B cell (primary cell): ENCODE data around the gene TMEM150C. TPM values are rescaled to one million over a fixed set of nuclear protein-coding genes. Genes with fewer than 3 reads are reported as not detected.
"Not testable (repeated sequence)": the region's sequence is repeated elsewhere in the genome, so short reads cannot be mapped to it uniquely, and the experiment has no call there.

Experiments
- ATAC-seq: fragments of 200-7000 bp; cut with Tn5 transposase; one replicate; pipeline ENCODE4 v1.10.0; 2021; ENCODE audit warnings: low read depth, mild to moderate bottlenecking, moderate number of reproducible peaks, moderate library complexity
- CTCF ChIA-PET: fragments of 350-600 bp; sonication (Branson Sonifier 250); formaldehyde crosslinking; loops from one replicate; lab custom pipeline; 2021; ENCODE audit warnings: antibody characterized with exemption, inconsistent platforms; lab: Charles Lee
- POLR2A ChIA-PET: fragments of 350-600 bp; sonication (Branson Sonifier 250); formaldehyde crosslinking; loops from one replicate; lab custom pipeline; 2021; ENCODE audit warnings: antibody characterized with exemption; lab: Charles Lee
- DNase-seq: peaks from one replicate; pipeline ENCODE4 v3.0.0; 2013
- H2AFZ ChIP-seq: 2 replicates; pipeline ENCODE4 v1.6.1; 2012; ENCODE audit warnings: mild to moderate bottlenecking, low read depth, low read length; ENCODE audit not compliant: insufficient read depth, poor library complexity, severe bottlenecking
- H3K27ac ChIP-seq, 2 donors: 1 replicate in 1 of 2; 2 replicates in 1 of 2; pipeline ENCODE4 v1.5.1; 2012 to 2013; ENCODE audit warnings: low read length in 2 of 2, mild to moderate bottlenecking in 2 of 2, moderate library complexity in 1 of 2
- H3K27me3 ChIP-seq, 4 experiments: fragments of 200-600 bp in 1 of 4; sonication (generic) in 1 of 4; replicated peaks in 1 of 4; 1 replicate in 2 of 4; 2 replicates in 2 of 4; pipeline versions ENCODE4 v1.6.1 to v1.7.0; 2013 to 2016; ENCODE audit warnings: low read length in 3 of 4, mild to moderate bottlenecking in 2 of 4, mixed read lengths in 1 of 4, moderate library complexity in 1 of 4; ENCODE audit not compliant: insufficient read depth in 4 of 4, control insufficient read depth in 3 of 4; ENCODE audit errors: control extremely low read depth in 1 of 4
- H3K36me3 ChIP-seq, 2 experiments: replicated peaks in 1 of 2; 1 replicate in 1 of 2; 2 replicates in 1 of 2; pipeline versions ENCODE4 v1.6.1 to v1.7.1; 2013; ENCODE audit warnings: low read length in 1 of 2; ENCODE audit not compliant: insufficient read depth in 2 of 2, control insufficient read depth in 1 of 2; ENCODE audit errors: control extremely low read depth in 1 of 2, extremely low read depth in 1 of 2
- H3K4me1 ChIP-seq, 2 donors: fragments of 200-600 bp in 1 of 2; sonication (generic) in 1 of 2; 1 replicate in 1 of 2; 2 replicates in 1 of 2; pipeline versions ENCODE4 v1.5.1 to v1.6.1; 2013 to 2017; ENCODE audit warnings: low read length in 2 of 2; ENCODE audit not compliant: control insufficient read depth in 2 of 2, insufficient read depth in 2 of 2
- H3K4me2 ChIP-seq: replicated peaks from 2 replicates; pipeline ENCODE3; 2012; ENCODE audit warnings: mild to moderate bottlenecking, low read depth, low read length; ENCODE audit not compliant: poor library complexity, severe bottlenecking
- H3K4me3 ChIP-seq, 5 experiments: fragments of 200-600 bp in 1 of 5; sonication (generic) in 1 of 5; 1 replicate in 3 of 5; 2 replicates in 2 of 5; pipeline versions ENCODE4 v1.5.1 to v1.7.0; 2011 to 2016; ENCODE audit warnings: low read length in 4 of 5, mild to moderate bottlenecking in 4 of 5, low read depth in 2 of 5, control low read depth in 1 of 5, moderate library complexity in 1 of 5; ENCODE audit not compliant: insufficient read depth in 1 of 5; ENCODE audit errors: control extremely low read depth in 1 of 5, extremely low read depth in 1 of 5
- H3K79me2 ChIP-seq: fragments of 200-600 bp; sonication (generic); one replicate; pipeline ENCODE4 v1.6.0; 2016; ENCODE audit warnings: low read length; ENCODE audit not compliant: control insufficient read depth, insufficient read depth
- H3K9ac ChIP-seq: fragments of 200-600 bp; sonication (generic); 2 replicates; pipeline ENCODE4 v1.6.1; 2017; ENCODE audit warnings: mild to moderate bottlenecking, low read length, moderate library complexity
- H3K9me3 ChIP-seq, 3 donors: one replicate each; pipeline versions ENCODE4 v1.6.1 to v1.7.1; 2013; ENCODE audit warnings: low read length in 2 of 3; ENCODE audit not compliant: control insufficient read depth in 2 of 3, insufficient read depth in 1 of 3; ENCODE audit errors: control extremely low read depth in 1 of 3
- H4K20me1 ChIP-seq: 2 replicates; pipeline ENCODE4 v1.6.0; 2012; ENCODE audit warnings: mild to moderate bottlenecking, low read length; ENCODE audit not compliant: insufficient read depth, control insufficient read depth, poor library complexity, severe bottlenecking
- H3K27ac Mint-ChIP-seq: one replicate; pipeline ENCODE4 v1.8.0; 2021; ENCODE audit warnings: mixed read lengths
- H3K27me3 Mint-ChIP-seq: one replicate; pipeline ENCODE4 v1.8.0; 2021; ENCODE audit warnings: mixed read lengths
- H3K4me1 Mint-ChIP-seq: one replicate; pipeline ENCODE4 v1.8.0; 2021; ENCODE audit warnings: mixed read lengths
- H3K4me3 Mint-ChIP-seq: one replicate; pipeline ENCODE4 v1.8.0; 2021; ENCODE audit warnings: mixed read lengths
- H3K9me3 Mint-ChIP-seq: one replicate; pipeline ENCODE4 v1.8.0; 2022; ENCODE audit warnings: mixed read lengths; ENCODE audit not compliant: insufficient read depth
- CTCF ChIP-seq: fragments of 200-600 bp; IDR thresholded peaks from one replicate; pipeline ENCODE4 v1.8.0; 2022; ENCODE audit warnings: antibody characterized with exemption, mild to moderate bottlenecking
- EZH2 ChIP-seq: IDR thresholded peaks from 2 replicates; pipeline ENCODE4 v1.6.1; 2012; ENCODE audit warnings: borderline replicate concordance, low read depth, mild to moderate bottlenecking, moderate library complexity, low read length; ENCODE audit not compliant: insufficient read depth, poor library complexity, severe bottlenecking
- WGBS: methylation state at CpG from one replicate; pipeline ENCODE4 v1.1.5; 2013; ENCODE audit warnings: missing lambda C conversion rate; ENCODE audit not compliant: insufficient coverage; 5-methylcytosine and 5-hydroxymethylcytosine counted together
- intact Hi-C: fragments of 100-400 bp; cut with micrococcal nuclease; formaldehyde crosslinking; loops from one replicate; pipeline ENCODE4 v1.10.0; 2022
- polyA plus RNA-seq: library from polyadenylated mRNA; depleted of rRNA; stranded (reverse); fragments of >200 nt; gene quantifications from 2 replicates; pipeline ENCODE4 v1.2.3, GENCODE V29; 2012
- total RNA-seq, 2 donors: library from RNA; stranded (reverse); fragments of 120-200 nt in 1 of 2; gene quantifications; 1 replicate in 1 of 2; 2 replicates in 1 of 2; pipeline versions ENCODE4 v1.2.3 to v1.2.4, GENCODE V29; 2013 to 2022

Gene TMEM150C
- total and polyA plus RNA-seq, 2 donors (not counting 1 experiment from before 2014, with no cell fraction given): 0.04 TPM; not detected in 1

DNA sequence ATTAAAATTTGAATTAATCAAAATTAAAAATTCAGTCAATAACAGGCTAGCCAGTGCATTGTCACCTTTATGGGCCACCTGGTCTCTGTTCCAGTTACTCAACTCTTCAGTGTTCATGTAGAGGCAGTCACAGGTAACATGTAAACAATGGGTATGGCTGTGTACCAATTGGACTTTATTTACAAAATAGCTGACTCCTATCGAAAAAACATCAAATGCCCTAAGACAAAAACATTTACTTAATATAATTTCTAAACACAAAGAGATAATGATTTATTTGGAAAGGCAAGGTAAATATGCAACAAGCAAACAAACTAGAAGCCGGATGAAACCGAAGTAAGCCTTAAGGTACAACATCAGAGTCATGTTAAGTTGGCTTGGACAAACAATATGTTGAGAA lies 8.8 kb downstream of the TMEM150C start:
- H3K9ac ChIP-seq: no peak overlapping the region
- no peak overlapping the region for H3K27ac ChIP-seq
- no peaks in the 10 kb centered on the region for H3K36me3 ChIP-seq
- TF ChIP-seq CTCF (no peak), EZH2 (no peak)
- POLR2A ChIA-PET: no interaction called here
- no peaks in the 10 kb centered on the region for H3K4me1 ChIP-seq
- Mint-ChIP-seq H3K9me3 (no peaks in the 10 kb centered on the region), H3K27me3 (peaks cover 14% of the 10 kb centered on the region), H3K4me3 (no peak overlapping the region), H3K27ac (no peak overlapping the region), H3K4me1 (no peaks in the 10 kb centered on the region)
- H3K9me3 ChIP-seq: peaks cover 0 to 4% (median 0%) of the 10 kb centered on the region in 3 donors
- CTCF ChIA-PET: no interaction called here
- no CpG with 5 or more reads among the region's 3 CpGs for WGBS
- DNase-seq (no peak), ATAC-seq (no peak)
- no peaks in the 10 kb centered on the region for H4K20me1 ChIP-seq
- H3K4me2 ChIP-seq: no peak overlapping the region
- H3K4me3 ChIP-seq: no peak overlapping the region
- intact Hi-C loops: no loop called here
- no peak overlapping the region for H2AFZ ChIP-seq
- H3K79me2 ChIP-seq: no peaks in the 10 kb centered on the region
- peaks cover 0 to 4% (median 1%) of the 10 kb centered on the region in 4 experiments for H3K27me3 ChIP-seq

DNA sequence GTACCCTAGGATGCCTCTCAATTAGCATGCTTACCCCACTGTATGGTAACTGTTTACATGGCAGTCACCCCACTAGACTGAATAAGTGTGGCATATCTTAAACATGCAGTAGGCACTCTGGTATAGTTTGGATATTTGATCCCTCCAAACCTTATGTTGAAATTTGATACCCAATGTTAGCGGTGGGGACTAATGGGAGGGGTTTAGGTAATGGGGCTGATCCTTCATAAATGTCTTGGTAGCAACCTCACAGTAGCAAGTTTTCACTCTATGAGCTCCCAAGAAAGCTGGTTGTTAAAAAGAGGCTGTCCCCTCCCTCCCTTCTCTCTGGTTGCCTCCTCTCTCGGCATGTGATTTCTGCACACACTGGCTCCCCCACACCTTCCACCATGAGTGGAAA lies 10.1 kb downstream of the TMEM150C start:
- WGBS: 100% methylated on average over 1 of the region's 2 CpGs
- Histone ChIP-seq H3K79me2 (no peaks in the 10 kb centered on the region), H3K4me2 (no peak overlapping the region), H3K4me1 (no peaks in the 10 kb centered on the region), H3K27ac (no peak overlapping the region), H3K9ac (no peak overlapping the region), H4K20me1 (no peaks in the 10 kb centered on the region), H3K36me3 (no peaks in the 10 kb centered on the region), H3K9me3 (peaks cover 0 to 7% (median 0%) of the 10 kb centered on the region in 3 donors), H2AFZ (no peak overlapping the region), H3K4me3 (no peak overlapping the region), H3K27me3 (peaks cover 0 to 2% (median 0%) of the 10 kb centered on the region in 4 experiments)
- no peak for ATAC-seq
- no peak for DNase-seq
- POLR2A ChIA-PET: no interaction called here
- no peak for TF ChIP-seq CTCF
- TF ChIP-seq EZH2: no peak
- CTCF ChIA-PET: no interaction called here
- Mint-ChIP-seq H3K27me3 (peaks cover 7% of the 10 kb centered on the region), H3K27ac (no peak overlapping the region), H3K4me1 (no peaks in the 10 kb centered on the region), H3K9me3 (no peaks in the 10 kb centered on the region), H3K4me3 (no peak overlapping the region)
- intact Hi-C loops: no loop called here

GRCh38 chr4:82547850-82548249 lies 13.9 kb downstream of the TMEM150C start:
- no CpG with 5 or more reads among the region's 3 CpGs for WGBS
- H3K36me3 ChIP-seq, H3K27me3 Mint-ChIP-seq, H3K27ac Mint-ChIP-seq, H2AFZ ChIP-seq, H3K4me3 ChIP-seq, H3K4me2 ChIP-seq, H4K20me1 ChIP-seq, H3K79me2 ChIP-seq, POLR2A ChIA-PET, H3K4me1 ChIP-seq, CTCF ChIA-PET, ATAC-seq, DNase-seq, H3K4me3 Mint-ChIP-seq, H3K4me1 Mint-ChIP-seq, H3K9ac ChIP-seq, H3K9me3 Mint-ChIP-seq, H3K27ac ChIP-seq, H3K27me3 ChIP-seq, intact Hi-C loops: not testable (repeated sequence)
- H3K9me3 ChIP-seq: peaks cover 0 to 12% (median 0%) of the 10 kb centered on the region in 3 donors
